Measurements from ENCODE around the gene RAB4B.

GRCh38 chr19:40744554-40745401, 33.3 kb upstream of the RAB4B start:
- TF ChIP-seq CTCF (IDR thresholded peaks at IDR 0.05), result no peak
- TF ChIP-seq EP300 (IDR thresholded peaks at IDR 0.05), result no peak
- TF ChIP-seq POLR2A (IDR thresholded peaks at IDR 0.05), result no peak
